ENCODE data around the gene UVRAG.

The UVRAG gene

DNA sequence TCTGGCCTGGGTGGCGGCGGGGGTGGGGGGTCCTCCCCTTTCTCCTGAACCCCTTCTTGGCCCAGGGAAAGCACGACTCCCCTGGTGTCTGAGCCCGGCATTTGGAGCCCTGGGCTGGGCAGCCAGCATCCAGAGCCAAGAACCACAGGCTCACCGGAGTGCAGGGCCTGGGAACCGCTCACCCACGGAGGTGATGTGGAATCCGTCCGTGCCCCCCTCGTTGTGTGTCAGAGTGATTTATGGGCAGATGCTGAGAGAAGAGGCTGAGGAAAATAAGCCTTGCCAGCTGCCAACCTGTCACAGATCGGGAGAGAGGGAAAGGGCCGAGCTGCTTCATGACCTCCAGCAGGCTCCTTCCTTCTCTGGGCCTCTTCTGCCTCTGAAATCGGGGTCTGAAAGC lies 357.6 kb downstream of the UVRAG start:
- DNase-seq (ENCODE audit: low read depth): no peak

DNA sequence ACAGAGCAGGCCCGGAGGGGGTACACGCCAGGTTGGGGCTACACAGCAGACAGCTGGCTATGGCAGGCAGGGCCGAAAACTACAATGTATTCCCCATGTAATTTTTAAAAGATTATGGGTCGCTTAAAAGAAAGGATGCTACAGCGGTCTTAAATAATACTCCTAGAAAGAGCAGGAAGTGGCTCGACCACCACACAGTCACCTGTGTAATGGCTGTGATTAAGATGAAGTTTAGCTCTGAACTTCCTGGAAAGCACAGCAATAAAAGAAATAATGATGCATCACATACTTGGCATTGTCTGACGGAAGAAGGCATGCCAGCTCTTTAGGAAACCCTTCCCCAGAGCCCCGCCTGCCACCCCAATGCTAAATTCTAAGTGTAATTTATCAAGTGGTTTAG lies 358.7 kb downstream of the UVRAG start:
- DNase-seq (ENCODE audit: low read depth): no peak

DNA sequence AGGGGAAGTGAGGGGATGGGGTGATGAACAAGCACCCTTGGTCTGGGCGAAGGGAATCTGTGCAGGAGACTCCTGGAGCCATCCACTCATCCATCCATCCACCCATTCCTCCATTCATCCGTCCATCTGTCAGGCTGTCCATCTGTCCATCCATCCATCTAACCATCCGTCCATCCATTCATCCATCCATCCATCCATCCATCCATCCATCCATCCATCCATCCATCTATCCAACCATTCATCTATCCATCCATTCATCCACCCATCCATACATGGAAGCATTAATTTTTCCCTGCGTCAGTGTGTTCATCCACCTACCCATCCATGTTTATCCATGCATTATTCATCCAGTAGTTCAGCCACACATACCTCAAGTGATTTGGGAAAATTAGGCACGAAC lies 359.3 kb downstream of the UVRAG start:
- no peak for DNase-seq (ENCODE audit: low read depth)

DNA sequence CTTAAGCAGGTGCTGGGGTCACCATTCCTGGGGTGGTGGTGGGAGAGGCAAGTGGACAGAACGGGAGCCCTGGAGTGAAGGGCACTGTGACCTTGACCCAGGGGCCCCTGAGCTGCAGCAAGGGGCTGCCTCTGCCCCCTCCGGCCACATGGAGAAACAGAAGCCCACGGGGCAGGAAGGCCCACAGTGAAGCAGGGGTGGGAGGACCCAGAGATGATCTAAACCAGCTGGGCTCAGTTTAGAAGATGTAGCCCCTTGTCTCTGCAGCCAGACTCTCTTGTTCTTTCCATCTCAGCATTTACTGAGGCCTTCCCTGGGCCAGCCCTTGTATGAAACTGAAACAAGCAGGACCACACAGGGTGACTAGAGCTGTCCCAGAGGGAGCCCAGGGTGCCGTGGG lies 360.8 kb downstream of the UVRAG start:
- no peak for DNase-seq (ENCODE audit: low read depth)

DNA sequence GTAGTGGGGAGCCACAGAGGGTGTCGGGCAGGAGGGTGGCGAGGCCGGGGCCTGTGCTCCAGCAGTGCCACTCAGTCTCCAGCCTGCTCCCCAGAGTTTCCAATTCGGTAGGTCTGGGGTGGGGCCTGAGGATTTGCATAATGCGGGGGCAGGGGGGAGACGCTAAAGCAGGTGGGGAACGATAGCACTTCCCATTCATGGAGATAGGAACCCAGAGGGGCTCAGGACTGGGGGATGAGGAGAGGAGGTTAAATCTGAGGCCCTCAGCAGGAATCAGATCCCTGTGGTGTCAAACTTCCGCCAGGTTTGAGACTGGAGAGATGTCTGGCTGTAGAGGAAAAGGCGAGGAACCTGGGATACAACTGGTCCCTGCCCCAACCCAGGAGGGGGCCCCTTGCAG lies 361.5 kb downstream of the UVRAG start:
- no peak for DNase-seq (ENCODE audit: low read depth)

DNA sequence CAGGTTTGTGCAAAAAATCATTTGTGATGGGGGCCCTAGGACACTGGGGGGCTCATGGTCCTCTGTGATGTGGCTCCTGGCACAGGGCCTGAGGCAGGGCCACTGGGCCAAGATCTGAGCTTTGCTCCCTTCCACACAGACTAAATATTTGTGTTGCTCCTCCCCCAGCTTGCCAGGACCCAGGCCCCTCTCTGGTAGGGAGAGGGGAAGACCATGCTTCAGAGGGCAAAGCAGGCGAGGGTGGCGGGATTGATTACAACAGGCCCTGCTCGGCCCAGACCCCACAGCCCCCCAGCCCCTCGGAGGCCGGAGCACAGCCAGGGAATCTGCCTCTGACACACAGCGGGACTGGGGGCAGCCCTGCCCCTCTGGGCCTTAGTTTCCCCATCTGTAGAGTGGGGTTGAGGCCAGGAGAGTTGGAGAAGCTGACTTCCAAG lies 362.3 kb downstream of the UVRAG start:
- no peak for DNase-seq (ENCODE audit: low read depth)

DNA sequence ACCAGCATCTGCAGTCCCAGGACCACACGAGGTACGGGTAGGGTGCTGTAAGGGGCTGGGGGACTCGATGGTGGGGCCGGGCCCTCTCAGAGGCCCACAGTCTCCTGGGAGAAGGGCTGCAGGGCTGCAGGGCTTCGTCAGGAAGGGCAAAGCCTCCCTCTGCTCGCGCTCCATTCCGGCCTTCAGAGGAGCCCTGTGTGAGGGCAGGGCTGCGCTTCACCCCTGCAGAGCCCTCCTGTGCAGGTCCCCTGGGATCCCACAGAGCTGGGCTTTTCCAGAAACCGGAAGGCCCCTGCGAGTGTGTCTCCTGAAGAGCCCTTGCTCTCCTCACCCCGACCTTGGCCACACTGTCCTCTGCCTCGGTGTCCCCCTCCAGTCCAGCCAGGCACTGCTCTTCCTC lies 364.1 kb downstream of the UVRAG start:
- no peak for DNase-seq (ENCODE audit: low read depth)

DNA sequence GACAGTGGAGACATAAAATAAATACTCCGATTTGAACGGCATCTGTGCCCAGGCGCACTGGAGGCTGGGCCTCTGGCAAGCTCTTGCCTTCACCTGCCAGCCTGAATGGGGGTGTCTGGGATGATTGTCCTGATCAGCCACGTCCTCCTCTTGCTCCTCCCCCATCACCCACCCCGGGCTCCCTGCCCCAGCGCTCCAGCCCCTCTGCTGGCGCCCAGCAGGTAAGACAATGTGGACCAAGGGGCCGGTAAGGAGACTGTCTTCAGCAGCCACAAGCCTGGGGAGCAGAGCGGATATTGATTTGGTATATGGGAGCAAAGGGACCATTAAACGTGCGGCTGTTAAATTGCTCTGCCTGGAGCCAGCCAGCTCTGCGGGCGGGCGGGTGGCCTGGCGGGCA lies 366.4 kb downstream of the UVRAG start:
- no peak for DNase-seq (ENCODE audit: low read depth)

DNA sequence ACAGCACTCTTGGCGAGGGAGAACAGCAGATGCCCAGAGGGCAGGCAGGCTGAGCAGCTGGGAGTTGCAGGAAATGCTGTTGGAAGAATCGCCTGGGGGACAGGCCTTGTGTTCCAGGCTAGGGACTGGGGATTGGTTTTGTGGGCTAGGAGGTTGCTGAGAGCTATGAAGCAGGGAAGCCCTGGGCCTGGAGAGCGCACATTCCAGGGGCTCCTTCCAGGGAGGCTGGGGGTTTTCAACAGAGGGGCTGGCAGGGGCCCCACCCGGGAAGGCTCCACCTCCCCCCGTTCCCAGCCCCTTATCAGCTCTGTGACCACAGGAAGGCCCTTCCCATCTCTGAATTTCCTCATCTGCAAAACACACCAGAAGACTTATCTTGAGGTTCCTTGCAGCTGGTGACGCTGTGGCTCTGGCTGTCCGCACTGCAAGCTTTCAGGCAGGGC lies 369.6 kb downstream of the UVRAG start:
- no peak for DNase-seq (ENCODE audit: low read depth)

DNA sequence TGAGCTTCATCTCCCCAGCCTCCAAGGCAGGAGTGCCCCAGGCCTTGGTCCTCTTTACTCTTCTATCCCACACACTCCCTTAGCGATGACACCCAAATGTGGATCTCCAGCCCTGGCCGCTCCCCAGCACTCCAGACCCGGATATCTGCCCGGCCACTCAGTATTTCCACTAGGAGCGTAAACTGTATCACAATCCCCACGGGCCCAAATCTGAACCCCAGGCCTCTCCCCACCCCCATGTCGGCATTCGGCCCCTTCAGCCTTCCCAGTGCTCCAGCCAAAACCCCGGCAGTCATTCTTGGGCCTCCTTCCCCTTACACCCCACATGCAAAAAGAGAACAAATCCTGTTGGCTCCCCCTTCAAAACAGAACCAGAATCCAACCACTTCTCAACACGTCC lies 370.5 kb downstream of the UVRAG start:
- no peak for DNase-seq (ENCODE audit: low read depth)

DNA sequence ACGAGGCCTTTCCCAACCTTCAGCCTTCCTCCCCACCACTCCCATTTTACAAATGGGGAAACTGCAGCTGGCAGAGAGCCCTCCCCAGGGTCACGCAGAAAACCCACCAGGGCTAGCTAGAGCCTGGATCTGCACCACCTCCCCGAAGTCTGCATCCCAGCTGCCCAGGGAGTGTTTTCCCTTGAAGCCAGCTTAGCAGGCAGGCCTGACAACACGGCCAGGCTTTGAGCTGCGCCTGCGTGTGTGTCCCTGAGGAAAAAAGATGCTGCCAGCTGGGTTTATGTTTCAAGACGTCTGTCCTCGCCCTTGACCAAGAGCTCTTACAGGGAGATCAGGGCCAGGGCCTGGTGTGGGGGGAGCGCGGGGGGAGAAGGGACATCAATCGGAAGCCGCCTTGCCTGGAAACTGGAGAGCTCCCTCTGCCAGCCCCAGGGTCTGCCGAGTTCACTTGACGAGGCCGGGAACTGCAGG lies 371.0 kb downstream of the UVRAG start:
- DNase-seq (ENCODE audit: low read depth): no peak

DNA sequence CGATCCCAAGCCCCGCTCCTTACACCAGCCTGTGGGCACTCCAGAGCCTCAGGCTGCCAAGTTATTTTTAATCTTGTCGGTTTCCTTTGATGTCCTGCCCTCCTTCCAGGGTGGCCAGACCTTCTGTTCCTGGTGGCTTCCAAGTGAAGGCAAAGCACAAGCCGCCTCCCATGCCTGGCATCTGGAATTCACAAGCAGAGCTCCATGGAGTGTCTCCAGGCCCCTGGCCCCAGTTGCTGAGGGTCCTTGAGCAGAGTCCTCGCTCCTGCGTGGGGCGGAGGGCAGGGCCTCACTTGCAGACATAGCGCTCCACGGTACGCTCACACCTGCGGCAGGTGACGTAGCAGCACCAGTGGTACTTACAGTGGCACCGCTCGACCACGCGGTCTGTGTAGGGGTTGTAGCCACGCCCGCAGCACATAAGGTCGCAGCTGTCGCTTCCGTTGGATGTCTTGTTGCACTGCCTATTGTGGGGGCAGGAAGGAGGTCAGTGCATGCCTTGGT lies 371.8 kb downstream of the UVRAG start:
- DNase-seq (ENCODE audit: low read depth): no peak

DNA sequence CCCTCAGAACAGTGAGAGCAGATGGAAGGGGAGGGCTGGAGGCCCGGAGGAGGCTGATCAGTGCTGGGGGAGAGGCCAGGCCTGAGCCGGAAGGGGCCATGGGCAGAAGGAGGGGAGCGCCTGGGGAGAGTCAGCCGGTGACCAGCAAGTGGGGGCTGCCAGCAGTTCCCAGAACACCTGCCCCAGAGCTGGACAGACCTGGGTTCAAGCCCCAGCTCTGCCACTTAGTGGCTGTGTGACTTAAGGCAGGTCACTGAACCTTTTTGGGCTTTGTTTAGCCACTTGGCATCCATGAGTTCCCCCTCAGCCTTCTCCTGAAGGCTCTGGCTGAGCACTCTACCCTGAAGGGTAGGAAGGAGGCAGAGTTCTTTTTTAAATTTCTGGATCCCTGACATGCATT lies 373.9 kb downstream of the UVRAG start:
- DNase-seq (ENCODE audit: low read depth): no peak

DNA sequence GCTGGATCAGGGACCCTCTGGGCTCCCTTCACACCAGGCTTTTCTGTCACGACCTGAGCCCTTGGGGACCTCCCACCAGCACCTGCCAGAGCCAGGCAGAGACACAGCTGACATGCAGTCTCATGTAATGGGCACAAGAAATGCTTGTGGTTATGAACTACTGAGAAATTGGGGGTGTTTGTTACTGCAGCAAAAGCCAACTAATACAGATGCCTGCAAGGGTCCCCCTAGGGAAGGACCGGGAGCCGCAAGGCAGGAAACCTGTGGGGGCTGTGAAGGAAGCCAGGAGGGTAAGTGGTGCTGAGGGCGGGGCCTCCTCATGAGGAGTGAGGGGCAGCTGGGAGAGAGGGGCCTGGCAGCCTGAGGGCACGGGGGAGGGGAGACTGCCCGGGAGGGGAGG lies 374.7 kb downstream of the UVRAG start:
- no peak for DNase-seq (ENCODE audit: low read depth)

DNA sequence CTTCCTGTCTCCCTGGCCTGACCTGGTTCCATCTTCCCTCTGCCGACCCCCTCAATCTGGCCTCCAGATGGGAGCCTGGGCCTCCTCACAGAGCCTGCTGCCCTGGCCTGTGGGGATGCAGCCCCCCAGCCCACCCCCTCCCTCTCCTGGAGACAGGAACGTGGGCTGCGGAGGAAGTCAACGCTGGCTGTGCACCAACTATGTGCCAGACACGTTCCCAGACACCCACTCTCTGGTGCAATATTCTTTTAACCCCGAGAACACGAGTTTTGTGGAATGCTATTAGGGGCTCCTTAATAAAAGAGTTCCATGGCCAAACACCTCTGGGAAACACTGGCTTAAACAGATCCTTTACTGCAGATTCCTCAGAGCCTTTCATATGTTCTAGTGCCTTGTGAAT lies 375.4 kb downstream of the UVRAG start:
- DNase-seq (ENCODE audit: low read depth): no peak

Data from activated T-helper 9 cell treated with anti-CD3 and anti-CD28 coated beads, Interleukin-2, amount 50 U/mL, for 16 hours (primary cell).